NT2/D1 (cell line): Measurements from ENCODE around the gene TROAP.

Source experiments
- DNase-seq: peaks from one replicate; pipeline ENCODE4 v3.0.0-alpha.2; 2011; ENCODE audit warnings: low read depth, low spot score
- H3K27me3 ChIP-seq: 2 replicates; pipeline ENCODE4 v1.6.0; 2011; ENCODE audit warnings: mild to moderate bottlenecking; ENCODE audit not compliant: insufficient read length, insufficient read depth
- H3K36me3 ChIP-seq: 2 replicates; pipeline ENCODE4 v1.6.1; 2011; ENCODE audit warnings: mild to moderate bottlenecking, low read length, mixed read lengths; ENCODE audit not compliant: insufficient read depth, insufficient read length
- H3K4me1 ChIP-seq: 2 replicates; pipeline ENCODE4 v1.5.1; 2011; ENCODE audit not compliant: insufficient read depth, insufficient read length
- H3K4me3 ChIP-seq: 2 replicates; pipeline ENCODE4 v1.5.1; 2011; ENCODE audit warnings: low read depth; ENCODE audit not compliant: insufficient read length
- H3K9ac ChIP-seq: 2 replicates; pipeline ENCODE4 v1.6.0; 2011; ENCODE audit warnings: low read depth; ENCODE audit not compliant: insufficient read length
- H3K9me3 ChIP-seq: 2 replicates; pipeline ENCODE4 v1.5.1; 2011; ENCODE audit warnings: mild to moderate bottlenecking, low read length; ENCODE audit not compliant: insufficient read depth
- SUZ12 ChIP-seq: IDR thresholded peaks from 2 replicates; pipeline ENCODE4 v1.6.1; 2011; ENCODE audit not compliant: insufficient read length, insufficient read depth; ENCODE audit errors: extremely low read depth
- YY1 ChIP-seq: IDR thresholded peaks from 2 replicates; pipeline ENCODE4 v1.6.1; 2011; ENCODE audit not compliant: insufficient read length, insufficient read depth
- ZNF274 ChIP-seq: IDR thresholded peaks from 2 replicates; pipeline ENCODE4 v1.6.1; 2011; ENCODE audit warnings: mild to moderate bottlenecking, low read depth, low read length

The TROAP gene

GRCh38 chr12:49342914-49343731, 20.1 kb downstream of the TROAP start:
- Histone ChIP-seq H3K36me3 (no peaks in the 10 kb centered on the region), H3K9me3 (no peaks in the 10 kb centered on the region; the same call in 1 of the 2 replicates), H3K9ac (peak overlapping the region; percentile 22), H3K4me3 (peak overlapping the region; percentile 31), H3K27me3 (peaks cover 90% of the 10 kb centered on the region), H3K4me1 (peaks cover 25% of the 10 kb centered on the region)
- TF ChIP-seq SUZ12 (peak; percentile 20), YY1 (no peak)
- DNase-seq, result no peak

GRCh38 chr12:49344486-49345050, 21.5 kb downstream of the TROAP start:
- no peak overlapping the region for H3K4me3 ChIP-seq
- H3K4me1 ChIP-seq, result peaks cover 15% of the 10 kb centered on the region
- H3K9me3 ChIP-seq, result no peaks in the 10 kb centered on the region; the same call in 1 of the 2 replicates
- TF ChIP-seq SUZ12 (no peak), YY1 (no peak), ZNF274 (no peak)
- no peak for DNase-seq
- H3K36me3 ChIP-seq, result no peaks in the 10 kb centered on the region
- peaks cover 95% of the 10 kb centered on the region for H3K27me3 ChIP-seq
- H3K9ac ChIP-seq, result no peak overlapping the region

GRCh38 chr12:49345051-49345824, 22.2 kb downstream of the TROAP start:
- no peak for DNase-seq
- Histone ChIP-seq H3K9me3 (no peaks in the 10 kb centered on the region; the same call in 1 of the 2 replicates), H3K27me3 (peaks cover 91% of the 10 kb centered on the region), H3K4me1 (peaks cover 13% of the 10 kb centered on the region), H3K4me3 (peak overlapping the region; percentile 49), H3K36me3 (no peaks in the 10 kb centered on the region), H3K9ac (peak overlapping the region; percentile 51)
- TF ChIP-seq YY1, result no peak
- no peak for TF ChIP-seq ZNF274
- TF ChIP-seq SUZ12, result peak; percentile 84

- no peak for DNase-seq
- no peaks in the 10 kb centered on the region; the same call in 1 of the 2 replicates for H3K9me3 ChIP-seq
- H3K27me3 ChIP-seq, result peaks cover 83% of the 10 kb centered on the region
- TF ChIP-seq ZNF274, result no peak
- TF ChIP-seq SUZ12, result no peak
- no peaks in the 10 kb centered on the region for H3K36me3 ChIP-seq
- H3K4me3 ChIP-seq, result peak overlapping the region; percentile 49
- peaks cover 13% of the 10 kb centered on the region for H3K4me1 ChIP-seq
- H3K9ac ChIP-seq, result peak overlapping the region; percentile 63
Observed at GRCh38 chr12:49345825-49346658, 23.0 kb downstream of the TROAP start.

GRCh38 chr12:49346659-49347310, 23.7 kb downstream of the TROAP start, which contains the start of gene DNAJC22:
Gene DNAJC22, plus strand, starts transcription at chr12:49346888. Its CDS starts 1,985 bp downstream, at chr12:49348873.
- DNase-seq, result no peak
- Histone ChIP-seq H3K4me1 (peaks cover 13% of the 10 kb centered on the region), H3K27me3 (peaks cover 75% of the 10 kb centered on the region), H3K9me3 (no peaks in the 10 kb centered on the region), H3K36me3 (no peaks in the 10 kb centered on the region), H3K4me3 (peak within 1 kb of the TSS; percentile 49), H3K9ac (peak within 1 kb of the TSS; percentile 65)
- TF ChIP-seq ZNF274, result no peak
- TF ChIP-seq YY1, result no peak
- TF ChIP-seq SUZ12, result no peak

- no peak for DNase-seq
- peaks cover 69% of the 10 kb centered on the region for H3K27me3 ChIP-seq
- no peaks in the 10 kb centered on the region for H3K9me3 ChIP-seq
- peak overlapping the region; percentile 65 for H3K9ac ChIP-seq
- peak overlapping the region; percentile 49 for H3K4me3 ChIP-seq
- H3K36me3 ChIP-seq, result no peaks in the 10 kb centered on the region
- no peak for TF ChIP-seq SUZ12
- no peak for TF ChIP-seq ZNF274
- H3K4me1 ChIP-seq, result peaks cover 13% of the 10 kb centered on the region
Observed at GRCh38 chr12:49347311-49348193, 24.5 kb downstream of the TROAP start.
